Measurements from ENCODE around the gene ANGPTL1. TPM values are rescaled to one million over a fixed set of nuclear protein-coding genes. Genes with fewer than 3 reads are reported as not detected.

Gene ANGPTL1
- total and polyA plus RNA-seq, 10 of the 15 experiments (the other 5 are each of a cell fraction or from before 2014, with no cell fraction given) = not detected

GRCh38 chr1:178870944-178871343, at the start of gene ANGPTL1 (continued):
- TF ChIP-seq PBX3 (IDR thresholded peaks at IDR 0.05; ENCODE audit: insufficient replicate concordance, low read depth, low read length) (no peak), SUZ12 (IDR thresholded peaks at IDR 0.05; ENCODE audit: unreplicated experiment) (no peak), PAX5 (IDR thresholded peaks at IDR 0.05; ENCODE audit: borderline replicate concordance, low read depth, low read length) (no peak), ZSCAN29 (IDR thresholded peaks at IDR 0.05) (no peak), PML (IDR thresholded peaks at IDR 0.05; ENCODE audit: low read length) (no peak)
- TF ChIP-seq, protein P1, sequence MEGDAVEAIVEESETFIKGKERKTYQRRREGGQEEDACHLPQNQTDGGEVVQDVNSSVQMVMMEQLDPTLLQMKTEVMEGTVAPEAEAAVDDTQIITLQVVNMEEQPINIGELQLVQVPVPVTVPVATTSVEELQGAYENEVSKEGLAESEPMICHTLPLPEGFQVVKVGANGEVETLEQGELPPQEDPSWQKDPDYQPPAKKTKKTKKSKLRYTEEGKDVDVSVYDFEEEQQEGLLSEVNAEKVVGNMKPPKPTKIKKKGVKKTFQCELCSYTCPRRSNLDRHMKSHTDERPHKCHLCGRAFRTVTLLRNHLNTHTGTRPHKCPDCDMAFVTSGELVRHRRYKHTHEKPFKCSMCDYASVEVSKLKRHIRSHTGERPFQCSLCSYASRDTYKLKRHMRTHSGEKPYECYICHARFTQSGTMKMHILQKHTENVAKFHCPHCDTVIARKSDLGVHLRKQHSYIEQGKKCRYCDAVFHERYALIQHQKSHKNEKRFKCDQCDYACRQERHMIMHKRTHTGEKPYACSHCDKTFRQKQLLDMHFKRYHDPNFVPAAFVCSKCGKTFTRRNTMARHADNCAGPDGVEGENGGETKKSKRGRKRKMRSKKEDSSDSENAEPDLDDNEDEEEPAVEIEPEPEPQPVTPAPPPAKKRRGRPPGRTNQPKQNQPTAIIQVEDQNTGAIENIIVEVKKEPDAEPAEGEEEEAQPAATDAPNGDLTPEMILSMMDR (IDR thresholded peaks at IDR 0.05 in 2 of 3, conservative IDR thresholded peaks at IDR 0.05 in 1 of 3; ENCODE audit: control insufficient read depth in 2 of 3, extremely low read depth in 1 of 3, insufficient read depth in 1 of 3, low read depth in 3 of 3, low read length in 3 of 3) = no peak

GRCh38 chr1:178919581-178919980, 48.7 kb upstream of the ANGPTL1 start:
- CTCF ChIA-PET = interaction anchor here (1.1 kb wide), 1 partner anchor 9 kb away, joined by 4 read pairs; no protein-coding TSS in a partner anchor
- 72% methylated on average over 2 of the region's 2 CpGs for WGBS (ENCODE audit: insufficient coverage, insufficient replicate concordance, low lambda C conversion rate, missing lambda C conversion rate)
- RAD21 ChIA-PET (ENCODE audit: unreplicated experiment) = no interaction called here
- DNase-seq (ENCODE audit: low read depth, low spot score) = no peak
- H3K4me2 ChIP-seq (ENCODE audit: control insufficient read depth, insufficient read depth) = no peak overlapping the region
- H3K9me3 ChIP-seq (replicated peaks; ENCODE audit: control insufficient read depth, insufficient read depth, low read length) = 0 out of 3 replicates have a peak, but pooled peaks cover 2% of the 10 kb centered on the region
- no peak overlapping the region for H3K9ac ChIP-seq (ENCODE audit: control insufficient read depth, insufficient read depth, low read length)
- H3K36me3 ChIP-seq (ENCODE audit: control insufficient read depth in 2 of 2, insufficient read depth in 2 of 2, low read length in 1 of 2) = no peaks in the 10 kb centered on the region
- no peaks in the 10 kb centered on the region for H3K79me2 ChIP-seq (ENCODE audit: control insufficient read depth, insufficient read depth, low read length)
- SMC1A ChIA-PET (ENCODE audit: uncharacterized antibody, unreplicated experiment) = interaction anchor here (1.1 kb wide), 1 partner anchor 12 kb away, joined by 3 read pairs; no protein-coding TSS in a partner anchor
- FAIRE-seq = no peak
- no TSS peak for BruUV-seq (replicated peaks)
- intact Hi-C loops (cut with micrococcal nuclease; ENCODE audit: unreplicated experiment) (no loop called here), in situ Hi-C loops (cut with MboI) (no loop called here)
- no peak overlapping the region for H2AFZ ChIP-seq (ENCODE audit: control insufficient read depth, low read depth, low read length)
- ATAC-seq = no peak
- H3K27me3 ChIP-seq (replicated peaks in 1 of 2; ENCODE audit: control insufficient read depth in 2 of 2, insufficient read depth in 2 of 2, low read length in 1 of 2) = no peaks in the 10 kb centered on the region
- no peak overlapping the region for H3K27ac ChIP-seq (ENCODE audit: control insufficient read depth, insufficient read depth)
- no peak overlapping the region for H3K4me3 ChIP-seq
- POLR2A ChIA-PET = no interaction called here
- peaks cover 17% of the 10 kb centered on the region for H3K4me1 ChIP-seq (ENCODE audit: control insufficient read depth, insufficient read depth, low read length)
- no peaks in the 10 kb centered on the region for H4K20me1 ChIP-seq (ENCODE audit: control insufficient read depth, insufficient read depth)
- no peak for TF ChIP-seq JUND (IDR thresholded peaks at IDR 0.05; ENCODE audit: low read depth, low read length)
- TF ChIP-seq, protein P2, sequence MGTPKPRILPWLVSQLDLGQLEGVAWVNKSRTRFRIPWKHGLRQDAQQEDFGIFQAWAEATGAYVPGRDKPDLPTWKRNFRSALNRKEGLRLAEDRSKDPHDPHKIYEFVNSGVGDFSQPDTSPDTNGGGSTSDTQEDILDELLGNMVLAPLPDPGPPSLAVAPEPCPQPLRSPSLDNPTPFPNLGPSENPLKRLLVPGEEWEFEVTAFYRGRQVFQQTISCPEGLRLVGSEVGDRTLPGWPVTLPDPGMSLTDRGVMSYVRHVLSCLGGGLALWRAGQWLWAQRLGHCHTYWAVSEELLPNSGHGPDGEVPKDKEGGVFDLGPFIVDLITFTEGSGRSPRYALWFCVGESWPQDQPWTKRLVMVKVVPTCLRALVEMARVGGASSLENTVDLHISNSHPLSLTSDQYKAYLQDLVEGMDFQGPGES (IDR thresholded peaks at IDR 0.05) = no peak
- TF ChIP-seq CREM (IDR thresholded peaks at IDR 0.05; ENCODE audit: low read depth) = no peak
- no peak for TF ChIP-seq HDAC6 (IDR thresholded peaks at IDR 0.05; ENCODE audit: unreplicated experiment)
- TF ChIP-seq HCFC1 (IDR thresholded peaks at IDR 0.05; ENCODE audit: low read length) = no peak
- TF ChIP-seq NFIC (IDR thresholded peaks at IDR 0.05; ENCODE audit: low read depth, low read length) = no peak
- TF ChIP-seq SIN3A (IDR thresholded peaks at IDR 0.05; ENCODE audit: low read depth, low read length) = no peak
- TF ChIP-seq POLR2AphosphoS5 (IDR thresholded peaks at IDR 0.05; ENCODE audit: low read length) = no peak
- TF ChIP-seq, protein P3, sequence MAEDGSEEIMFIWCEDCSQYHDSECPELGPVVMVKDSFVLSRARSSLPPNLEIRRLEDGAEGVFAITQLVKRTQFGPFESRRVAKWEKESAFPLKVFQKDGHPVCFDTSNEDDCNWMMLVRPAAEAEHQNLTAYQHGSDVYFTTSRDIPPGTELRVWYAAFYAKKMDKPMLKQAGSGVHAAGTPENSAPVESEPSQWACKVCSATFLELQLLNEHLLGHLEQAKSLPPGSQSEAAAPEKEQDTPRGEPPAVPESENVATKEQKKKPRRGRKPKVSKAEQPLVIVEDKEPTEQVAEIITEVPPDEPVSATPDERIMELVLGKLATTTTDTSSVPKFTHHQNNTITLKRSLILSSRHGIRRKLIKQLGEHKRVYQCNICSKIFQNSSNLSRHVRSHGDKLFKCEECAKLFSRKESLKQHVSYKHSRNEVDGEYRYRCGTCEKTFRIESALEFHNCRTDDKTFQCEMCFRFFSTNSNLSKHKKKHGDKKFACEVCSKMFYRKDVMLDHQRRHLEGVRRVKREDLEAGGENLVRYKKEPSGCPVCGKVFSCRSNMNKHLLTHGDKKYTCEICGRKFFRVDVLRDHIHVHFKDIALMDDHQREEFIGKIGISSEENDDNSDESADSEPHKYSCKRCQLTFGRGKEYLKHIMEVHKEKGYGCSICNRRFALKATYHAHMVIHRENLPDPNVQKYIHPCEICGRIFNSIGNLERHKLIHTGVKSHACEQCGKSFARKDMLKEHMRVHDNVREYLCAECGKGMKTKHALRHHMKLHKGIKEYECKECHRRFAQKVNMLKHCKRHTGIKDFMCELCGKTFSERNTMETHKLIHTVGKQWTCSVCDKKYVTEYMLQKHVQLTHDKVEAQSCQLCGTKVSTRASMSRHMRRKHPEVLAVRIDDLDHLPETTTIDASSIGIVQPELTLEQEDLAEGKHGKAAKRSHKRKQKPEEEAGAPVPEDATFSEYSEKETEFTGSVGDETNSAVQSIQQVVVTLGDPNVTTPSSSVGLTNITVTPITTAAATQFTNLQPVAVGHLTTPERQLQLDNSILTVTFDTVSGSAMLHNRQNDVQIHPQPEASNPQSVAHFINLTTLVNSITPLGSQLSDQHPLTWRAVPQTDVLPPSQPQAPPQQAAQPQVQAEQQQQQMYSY (CRISPR knock-in tag; IDR thresholded peaks at IDR 0.05) = no peak
- TF ChIP-seq CBX3 (IDR thresholded peaks at IDR 0.05; ENCODE audit: borderline replicate concordance, low read depth) = no peak

All from GM12878 (cell line).